T-helper 1 cell treated with Interleukin-12 subunit alpha and Interleukin-12 subunit beta and Interleukin-4 antibody, amounts not matched to agents 30 μg/mL and 1 μg/mL, for 36 hours (primary cell): ENCODE data around the gene S100A9.
"Not testable (repeated sequence)": the region's sequence is repeated elsewhere in the genome, so short reads cannot be mapped to it uniquely, and the experiment has no call there.

ENCODE experiments used
- H3K27ac Mint-ChIP-seq: one replicate; pipeline ENCODE4 v1.8.0; 2021; ENCODE audit warnings: mild to moderate bottlenecking, mixed read lengths
- H3K27me3 Mint-ChIP-seq: one replicate; pipeline ENCODE4 v1.8.0; 2021; ENCODE audit warnings: low read depth, mixed read lengths
- H3K36me3 Mint-ChIP-seq: one replicate; pipeline ENCODE4 v1.8.0; 2021; ENCODE audit warnings: low read depth, mixed read lengths
- H3K4me1 Mint-ChIP-seq: one replicate; pipeline ENCODE4 v1.8.0; 2021; ENCODE audit warnings: low read depth, mixed read lengths
- H3K4me3 Mint-ChIP-seq: one replicate; pipeline ENCODE4 v1.8.0; 2021; ENCODE audit warnings: mild to moderate bottlenecking, moderate library complexity, mixed read lengths
- H3K9me3 Mint-ChIP-seq: one replicate; pipeline ENCODE4 v1.8.0; 2021; ENCODE audit warnings: mixed read lengths

The S100A9 gene

DNA sequence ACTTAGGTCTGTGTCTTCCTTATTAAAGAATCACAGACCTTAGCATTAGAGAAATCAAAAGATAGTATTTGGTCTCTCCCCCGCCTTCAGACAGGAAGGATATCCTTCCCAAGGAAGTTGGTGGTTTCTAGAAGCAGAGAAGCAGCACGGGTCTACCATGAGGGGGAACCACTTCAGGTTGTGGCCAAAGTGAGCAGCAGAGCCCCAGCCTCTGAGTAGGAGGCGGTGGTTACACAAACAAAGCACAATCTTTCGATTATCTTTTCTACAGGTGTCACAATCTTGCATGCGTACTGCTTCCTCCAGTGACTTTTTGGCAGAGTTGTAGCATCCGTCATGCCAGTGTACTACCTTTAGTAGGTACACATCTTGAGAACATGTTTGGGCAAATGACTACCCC is 17.9 kb upstream of the S100A9 start:
- H3K4me3 Mint-ChIP-seq, result peak overlapping the region; percentile 33
- peaks cover 33% of the 10 kb centered on the region for H3K4me1 Mint-ChIP-seq
- peak overlapping the region; percentile 23 for H3K27ac Mint-ChIP-seq
- H3K36me3 Mint-ChIP-seq, result no peaks in the 10 kb centered on the region
- H3K9me3 Mint-ChIP-seq, result no peaks in the 10 kb centered on the region
- peaks cover 23% of the 10 kb centered on the region for H3K27me3 Mint-ChIP-seq

GRCh38 chr1:153340356-153340755 is 17.3 kb upstream of the S100A9 start:
- peaks cover 35% of the 10 kb centered on the region for H3K4me1 Mint-ChIP-seq
- no peaks in the 10 kb centered on the region for H3K36me3 Mint-ChIP-seq
- H3K27ac Mint-ChIP-seq, result no peak overlapping the region
- H3K9me3 Mint-ChIP-seq, result no peaks in the 10 kb centered on the region
- peaks cover 23% of the 10 kb centered on the region for H3K27me3 Mint-ChIP-seq
- H3K4me3 Mint-ChIP-seq, result no peak overlapping the region

GRCh38 chr1:153341431-153341934 is 16.2 kb upstream of the S100A9 start:
- Mint-ChIP-seq H3K4me3 (no peak overlapping the region), H3K9me3 (no peaks in the 10 kb centered on the region), H3K27me3 (peaks cover 23% of the 10 kb centered on the region), H3K27ac (no peak overlapping the region), H3K4me1 (peaks cover 46% of the 10 kb centered on the region), H3K36me3 (no peaks in the 10 kb centered on the region)

- Mint-ChIP-seq H3K27me3 (peaks cover 28% of the 10 kb centered on the region), H3K27ac (no peak overlapping the region), H3K4me1 (peaks cover 49% of the 10 kb centered on the region), H3K36me3 (no peaks in the 10 kb centered on the region), H3K4me3 (no peak overlapping the region), H3K9me3 (no peaks in the 10 kb centered on the region)
Observed at GRCh38 chr1:153342178-153342577, 15.5 kb upstream of the S100A9 start.

GRCh38 chr1:153343040-153343681 is 14.5 kb upstream of the S100A9 start:
- Mint-ChIP-seq H3K9me3 (no peaks in the 10 kb centered on the region), H3K27me3 (peaks cover 26% of the 10 kb centered on the region), H3K36me3 (no peaks in the 10 kb centered on the region), H3K4me3 (peak overlapping the region; percentile 38), H3K27ac (peak overlapping the region; percentile 64), H3K4me1 (peaks cover 49% of the 10 kb centered on the region)

DNA sequence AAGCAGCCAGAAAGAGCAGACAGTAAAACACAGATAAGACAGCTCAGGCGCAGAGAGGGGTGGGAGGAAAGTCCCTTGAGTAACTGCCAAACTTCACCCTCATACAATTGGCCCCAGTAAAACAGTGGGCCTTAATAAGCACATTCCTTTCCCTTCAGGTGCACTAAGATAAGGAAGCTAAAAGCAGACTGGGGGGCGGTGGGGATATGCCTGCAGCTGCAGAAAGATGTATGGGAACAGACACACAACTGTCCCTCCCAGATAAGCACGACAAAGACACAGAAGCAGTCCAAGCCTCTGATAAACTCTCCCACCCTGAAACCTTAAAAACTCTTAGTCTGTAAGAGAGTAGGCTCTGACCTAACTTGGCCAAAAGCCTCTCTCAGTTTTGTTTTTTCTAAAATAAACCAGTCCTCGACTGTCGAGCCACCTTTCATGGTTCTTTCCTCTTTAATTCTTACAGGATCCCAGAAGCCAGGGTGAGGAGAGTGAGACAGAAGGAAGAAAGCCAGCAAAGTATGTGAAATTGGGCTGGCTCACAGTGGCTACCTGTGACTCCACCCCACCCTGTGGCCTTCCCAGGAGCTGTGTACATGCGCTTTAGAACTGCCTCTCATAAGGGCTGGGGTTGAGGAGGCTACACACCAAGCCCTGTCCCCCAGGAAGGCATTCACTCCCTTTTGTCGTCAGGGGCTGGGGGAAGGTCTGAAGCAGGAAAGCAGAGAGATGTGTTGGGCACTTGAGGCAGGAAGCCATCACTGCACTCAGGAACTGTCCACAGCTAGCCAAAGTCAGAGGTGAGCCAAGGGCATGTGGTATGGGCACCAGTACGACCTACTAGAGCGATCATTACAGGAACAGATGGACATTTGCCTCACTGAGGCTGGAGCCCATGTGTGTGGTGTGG is 13.6 kb upstream of the S100A9 start:
- Mint-ChIP-seq H3K4me3 (peak overlapping the region; percentile 38), H3K36me3 (no peaks in the 10 kb centered on the region), H3K4me1 (peaks cover 49% of the 10 kb centered on the region), H3K27me3 (peaks cover 22% of the 10 kb centered on the region), H3K27ac (peak overlapping the region; percentile 64), H3K9me3 (no peaks in the 10 kb centered on the region)

- H3K36me3 Mint-ChIP-seq, result no peaks in the 10 kb centered on the region
- peak overlapping the region; percentile 31 for H3K27ac Mint-ChIP-seq
- peaks cover 28% of the 10 kb centered on the region for H3K27me3 Mint-ChIP-seq
- H3K9me3 Mint-ChIP-seq, result no peaks in the 10 kb centered on the region
- H3K4me1 Mint-ChIP-seq, result peaks cover 49% of the 10 kb centered on the region
- H3K4me3 Mint-ChIP-seq, result peak overlapping the region; percentile 23
Observed at GRCh38 chr1:153344718-153345025, 13.0 kb upstream of the S100A9 start.

GRCh38 chr1:153345187-153346076 is 12.2 kb upstream of the S100A9 start:
- Mint-ChIP-seq H3K4me1 (peaks cover 43% of the 10 kb centered on the region), H3K9me3 (no peaks in the 10 kb centered on the region), H3K27me3 (peaks cover 33% of the 10 kb centered on the region), H3K4me3 (peak overlapping the region; percentile 53), H3K27ac (peak overlapping the region; percentile 71), H3K36me3 (no peaks in the 10 kb centered on the region)

GRCh38 chr1:153346077-153346723 is 11.5 kb upstream of the S100A9 start:
- H3K4me3 Mint-ChIP-seq, result peak overlapping the region; percentile 53
- H3K27me3 Mint-ChIP-seq, result peaks cover 31% of the 10 kb centered on the region
- no peak overlapping the region for H3K27ac Mint-ChIP-seq
- no peaks in the 10 kb centered on the region for H3K36me3 Mint-ChIP-seq
- H3K9me3 Mint-ChIP-seq, result no peaks in the 10 kb centered on the region
- peaks cover 40% of the 10 kb centered on the region for H3K4me1 Mint-ChIP-seq

GRCh38 chr1:153347049-153347448 is 10.6 kb upstream of the S100A9 start:
- not testable (repeated sequence) for H3K36me3 Mint-ChIP-seq, H3K27ac Mint-ChIP-seq, H3K4me3 Mint-ChIP-seq, H3K9me3 Mint-ChIP-seq
- H3K27me3 Mint-ChIP-seq, result peaks cover 31% of the 10 kb centered on the region
- peaks cover 40% of the 10 kb centered on the region for H3K4me1 Mint-ChIP-seq

GRCh38 chr1:153347856-153348255 is 9.8 kb upstream of the S100A9 start:
- H3K4me3 Mint-ChIP-seq, result no peak overlapping the region
- no peak overlapping the region for H3K27ac Mint-ChIP-seq
- no peaks in the 10 kb centered on the region for H3K36me3 Mint-ChIP-seq
- H3K27me3 Mint-ChIP-seq, result peaks cover 25% of the 10 kb centered on the region
- H3K4me1 Mint-ChIP-seq, result peaks cover 34% of the 10 kb centered on the region
- no peaks in the 10 kb centered on the region for H3K9me3 Mint-ChIP-seq

DNA sequence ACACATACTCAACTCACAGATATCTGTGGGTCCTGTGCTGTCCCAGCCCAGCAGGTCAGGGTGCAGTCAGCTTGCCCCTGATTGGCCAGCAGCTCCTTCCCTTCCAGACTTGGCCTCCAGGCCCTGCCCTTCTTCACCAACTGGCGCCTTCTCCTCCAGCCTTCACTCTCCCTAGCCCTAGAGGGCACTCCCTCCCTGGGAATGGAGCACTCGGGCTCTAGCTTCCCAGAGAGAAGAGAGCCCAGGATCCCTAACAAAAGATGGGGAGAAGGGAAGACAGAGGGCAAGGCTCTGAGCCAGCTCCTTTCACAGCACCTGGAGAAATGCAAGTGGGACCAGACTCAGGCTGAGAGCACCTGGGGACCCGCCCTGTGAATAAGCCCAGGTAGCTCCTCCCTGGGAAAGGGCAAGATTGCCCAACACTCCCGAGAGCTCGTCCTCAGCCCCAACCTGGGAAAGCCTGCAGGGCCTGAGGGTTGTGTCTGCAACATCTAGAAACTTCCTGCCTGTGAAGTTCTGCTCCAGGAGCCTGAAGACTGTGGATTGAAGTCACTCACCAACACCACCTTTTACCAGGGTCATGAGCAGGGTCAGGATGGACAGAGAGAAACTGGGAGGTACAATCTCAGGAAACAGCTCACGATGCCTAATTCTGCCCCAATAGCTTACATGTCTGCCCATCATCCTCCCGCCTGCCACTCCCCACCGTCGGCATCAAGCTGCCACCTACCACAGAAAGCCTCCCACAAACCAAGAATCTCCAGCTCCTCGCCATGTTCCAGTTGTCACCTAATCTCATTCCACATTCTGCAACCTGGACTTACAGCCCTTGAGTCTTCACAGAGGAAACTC is 8.9 kb upstream of the S100A9 start, which contains the start of gene PGLYRP4:
Gene PGLYRP4 (minus strand): TSS at position 331 of the 852 bp plus-strand sequence. CDS start 909 bp downstream, outside the sequence.
- Mint-ChIP-seq H3K27me3 (peaks cover 25% of the 10 kb centered on the region), H3K4me1 (peaks cover 27% of the 10 kb centered on the region), H3K27ac (no peak within 1 kb of the TSS), H3K36me3 (no peaks in the 10 kb centered on the region), H3K9me3 (no peaks in the 10 kb centered on the region), H3K4me3 (no peak within 1 kb of the TSS)
